ENCODE data around the gene PTCD3.

PTCD3 gene

GRCh38 chr2:86143307-86143706 lies 37.3 kb downstream of the PTCD3 start:
- ChIA-PET POLR2A (interaction anchor here (0.7 kb wide), 1 partner anchor 121 kb away, joined by 4 read pairs; no protein-coding TSS in a partner anchor), CTCF (no interaction called here)
- TF ChIP-seq ZNF629 (tag by site-specific recombination; IDR thresholded peaks at IDR 0.05) (no peak), HOXA7 (CRISPR knock-in tag; IDR thresholded peaks at IDR 0.05; ENCODE audit: borderline replicate concordance) (no peak), ZNF623 (tag by site-specific recombination; IDR thresholded peaks at IDR 0.05) (no peak), ZNF521 (tag by site-specific recombination; IDR thresholded peaks at IDR 0.05) (no peak), SCRT1 (tag by site-specific recombination; IDR thresholded peaks at IDR 0.05; ENCODE audit: borderline replicate concordance) (no peak), ZNF48 (tag by site-specific recombination; IDR thresholded peaks at IDR 0.05) (no peak), ZNF157 (tag by site-specific recombination; IDR thresholded peaks at IDR 0.05) (no peak), ZNF184 (tag by site-specific recombination; IDR thresholded peaks at IDR 0.05) (no peak), ZNF701 (tag by site-specific recombination; IDR thresholded peaks at IDR 0.05) (no peak), MYNN (tag by site-specific recombination; IDR thresholded peaks at IDR 0.05; ENCODE audit: borderline replicate concordance) (no peak), HOXC10 (CRISPR knock-in tag; IDR thresholded peaks at IDR 0.05) (no peak), ZNF791 (tag by site-specific recombination; IDR thresholded peaks at IDR 0.05) (no peak), ZNF221 (tag by site-specific recombination; IDR thresholded peaks at IDR 0.05; ENCODE audit: borderline replicate concordance) (no peak), ZNF670 (tag by site-specific recombination; IDR thresholded peaks at IDR 0.05; ENCODE audit: low read depth) (no peak), ZFP3 (tag by site-specific recombination; IDR thresholded peaks at IDR 0.05; ENCODE audit: low read depth) (no peak), ZBTB26 (tag by site-specific recombination; optimal IDR thresholded peaks at IDR 0.05) (no peak), ZNF792 (tag by site-specific recombination; IDR thresholded peaks at IDR 0.05) (no peak), ZNF302 (tag by site-specific recombination; IDR thresholded peaks at IDR 0.05; ENCODE audit: low read depth) (no peak), ZNF169 (tag by site-specific recombination; IDR thresholded peaks at IDR 0.05) (no peak)
- peaks cover 65 to 94% of the 10 kb centered on the region in 2 experiments for H3K36me3 ChIP-seq (ENCODE audit: control insufficient read depth in 2 of 2, insufficient read depth in 1 of 2, low read length in 2 of 2)
- no peak overlapping the region for H3K4me3 ChIP-seq (ENCODE audit: low read depth, low read length)
- no peak overlapping the region for H3K27ac ChIP-seq (ENCODE audit: extremely low read depth, low read depth, low read length)
- H3K4me1 ChIP-seq (ENCODE audit: control insufficient read depth, insufficient read depth, low read length), result no peaks in the 10 kb centered on the region
- no peaks in the 10 kb centered on the region for H3K9me3 ChIP-seq (ENCODE audit: control insufficient read depth, insufficient read depth, low read depth, low read length)

- no peaks in the 10 kb centered on the region for H3K9me3 ChIP-seq (ENCODE audit: control insufficient read depth, insufficient read depth, low read depth, low read length)
- H3K36me3 ChIP-seq (ENCODE audit: control insufficient read depth in 2 of 2, insufficient read depth in 1 of 2, low read length in 2 of 2), result peaks cover 61 to 92% of the 10 kb centered on the region in 2 experiments
- ChIA-PET POLR2A (no interaction called here), CTCF (no interaction called here)
- H3K4me1 ChIP-seq (ENCODE audit: control insufficient read depth, insufficient read depth, low read length), result no peaks in the 10 kb centered on the region
- no peak overlapping the region for H3K4me3 ChIP-seq (ENCODE audit: low read depth, low read length)
- no peak overlapping the region for H3K27ac ChIP-seq (ENCODE audit: extremely low read depth, low read depth, low read length)
- TF ChIP-seq SCRT2 (tag by site-specific recombination; IDR thresholded peaks at IDR 0.05), result peak; percentile 91
- no peak for TF ChIP-seq ZNF621 (tag by site-specific recombination; IDR thresholded peaks at IDR 0.05)
- no peak for TF ChIP-seq WT1 (tag by site-specific recombination; IDR thresholded peaks at IDR 0.05)
- peak; percentile 45; the same call in 1 of the 2 replicates for TF ChIP-seq SCRT1 (tag by site-specific recombination; IDR thresholded peaks at IDR 0.05; ENCODE audit: borderline replicate concordance)
- TF ChIP-seq ZNF610 (tag by site-specific recombination; IDR thresholded peaks at IDR 0.05; ENCODE audit: borderline replicate concordance), result no peak
Observed at GRCh38 chr2:86143926-86144685, 38.1 kb downstream of the PTCD3 start.

- Histone ChIP-seq H3K36me3 (ENCODE audit: control insufficient read depth in 2 of 2, insufficient read depth in 1 of 2, low read length in 2 of 2) (peaks cover 54 to 86% of the 10 kb centered on the region in 2 experiments), H3K4me1 (ENCODE audit: control insufficient read depth, insufficient read depth, low read length) (no peaks in the 10 kb centered on the region), H3K9me3 (ENCODE audit: control insufficient read depth, insufficient read depth, low read depth, low read length) (no peaks in the 10 kb centered on the region), H3K27ac (ENCODE audit: extremely low read depth, low read depth, low read length) (no peak overlapping the region), H3K4me3 (ENCODE audit: low read depth, low read length) (no peak overlapping the region)
- CTCF ChIA-PET, result no interaction called here
- POLR2A ChIA-PET, result no interaction called here
- no peak for TF ChIP-seq BCL6B (tag by site-specific recombination; IDR thresholded peaks at IDR 0.05)
- TF ChIP-seq BCL11A (tag by site-specific recombination; IDR thresholded peaks at IDR 0.05; ENCODE audit: low read depth), result no peak
- no peak for TF ChIP-seq ZNF214 (tag by site-specific recombination; IDR thresholded peaks at IDR 0.05; ENCODE audit: borderline replicate concordance)
- no peak for TF ChIP-seq ZNF112 (tag by site-specific recombination; IDR thresholded peaks at IDR 0.05)
- TF ChIP-seq ZNF311 (tag by site-specific recombination; IDR thresholded peaks at IDR 0.05; ENCODE audit: borderline replicate concordance), result no peak
- TF ChIP-seq ZBTB48 (tag by site-specific recombination; IDR thresholded peaks at IDR 0.05), result no peak
- TF ChIP-seq ZNF555 (tag by site-specific recombination; conservative IDR thresholded peaks at IDR 0.05), result no peak
Observed at GRCh38 chr2:86147793-86148192, 41.8 kb downstream of the PTCD3 start.

All from HEK293 (cell line).